G401.6 (cell line): ENCODE data around the gene WASF2.
"Not testable (repeated sequence)": the region's sequence is repeated elsewhere in the genome, so short reads cannot be mapped to it uniquely, and the experiment has no call there.

Source experiments
- FAIRE-seq: peaks from 2 replicates; lab custom pipeline; 2012; peaks lifted over from hg19 to GRCh38; lab: Jason Lieb, UNC

The WASF2 gene

GRCh38 chr1:27418326-27419185 lies 71.4 kb downstream of the WASF2 start:
- no peak for FAIRE-seq

GRCh38 chr1:27417713-27418112 lies 72.3 kb downstream of the WASF2 start:
- FAIRE-seq: no peak

GRCh38 chr1:27416387-27417111 lies 73.4 kb downstream of the WASF2 start:
- FAIRE-seq: no peak

- no peak for FAIRE-seq
Observed at GRCh38 chr1:27414091-27414490, 75.9 kb downstream of the WASF2 start.

- FAIRE-seq: no peak
Observed at GRCh38 chr1:27413004-27413403, 77.0 kb downstream of the WASF2 start.

- FAIRE-seq: no peak
Observed at GRCh38 chr1:27412502-27412901, 77.5 kb downstream of the WASF2 start.

- FAIRE-seq: no peak
Observed at GRCh38 chr1:27410709-27411108, 79.3 kb downstream of the WASF2 start.

- FAIRE-seq: no peak
Observed at GRCh38 chr1:27409669-27410068, 80.3 kb downstream of the WASF2 start.

GRCh38 chr1:27408151-27408550 lies 81.8 kb downstream of the WASF2 start:
- FAIRE-seq: no peak

- FAIRE-seq: not testable (repeated sequence)
Observed at GRCh38 chr1:27406791-27407190, 83.2 kb downstream of the WASF2 start.

GRCh38 chr1:27406362-27406680 lies 83.6 kb downstream of the WASF2 start:
- FAIRE-seq: no peak

GRCh38 chr1:27405598-27406361 lies 84.2 kb downstream of the WASF2 start:
- not testable (repeated sequence) for FAIRE-seq

- no peak for FAIRE-seq
Observed at GRCh38 chr1:27405074-27405473, 84.9 kb downstream of the WASF2 start.

GRCh38 chr1:27403931-27404330 lies 86.0 kb downstream of the WASF2 start:
- no peak for FAIRE-seq

GRCh38 chr1:27403065-27403726 lies 86.8 kb downstream of the WASF2 start:
- FAIRE-seq: no peak

- FAIRE-seq: no peak
Observed at GRCh38 chr1:27402349-27402754, 87.6 kb downstream of the WASF2 start.

GRCh38 chr1:27400963-27401341 lies 89.0 kb downstream of the WASF2 start:
- FAIRE-seq: no peak

- FAIRE-seq: no peak
Observed at GRCh38 chr1:27400082-27400962, 89.6 kb downstream of the WASF2 start.

GRCh38 chr1:27399251-27400025 lies 90.5 kb downstream of the WASF2 start:
- FAIRE-seq: no peak

- no peak for FAIRE-seq
Observed at GRCh38 chr1:27398405-27399149, 91.4 kb downstream of the WASF2 start.
